Measurements from ENCODE around the gene ZBTB7B. TPM values are rescaled to one million over a fixed set of nuclear protein-coding genes. Genes with fewer than 3 reads are reported as not detected.

Gene ZBTB7B
- total and polyA plus RNA-seq, 9 of the 15 experiments (the other 6 are each of a cell fraction or from before 2014, with no cell fraction given) = 0.04 to 46.5 (median 15.2) TPM

DNA sequence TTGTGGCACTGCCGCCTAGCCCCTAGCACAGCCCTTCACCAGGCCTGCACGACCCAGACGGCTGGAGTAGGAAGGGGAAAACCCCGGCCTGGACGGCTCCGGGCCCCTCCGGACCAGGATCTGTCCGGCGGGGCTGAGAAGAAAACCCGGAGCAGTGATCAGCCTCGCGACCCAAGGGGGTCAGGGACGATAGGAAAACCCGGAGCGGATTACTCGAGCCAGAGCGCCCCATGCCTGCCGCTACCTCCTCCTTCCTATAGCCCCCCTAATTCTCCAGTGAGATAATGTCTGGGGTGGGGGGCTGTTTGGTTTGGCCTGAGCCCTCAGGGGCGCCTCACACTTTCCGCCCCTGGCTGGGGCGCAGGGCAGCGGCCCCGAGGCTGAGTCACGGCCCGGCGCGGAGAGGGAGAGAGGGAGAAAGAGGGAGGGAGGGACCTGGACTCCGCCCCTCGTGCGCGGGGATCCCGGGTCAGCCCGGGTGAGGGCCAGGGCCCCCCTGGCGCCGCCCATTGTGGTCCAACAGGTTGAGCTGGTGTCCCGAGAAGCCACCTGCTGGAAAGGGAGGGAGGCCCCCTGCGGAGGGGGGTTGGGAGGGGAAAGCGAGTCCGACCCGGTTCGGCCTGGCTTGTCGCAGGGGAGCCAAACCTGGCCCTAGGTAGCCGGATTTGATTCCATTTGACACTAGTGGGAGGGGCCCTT lies 1.7 kb upstream of the ZBTB7B start (continued):
- TF ChIP-seq RFX5 (IDR thresholded peaks at IDR 0.05; ENCODE audit: low read depth, low read length) (peak; percentile 48; the same call in 1 of the 2 replicates), SETDB1 (IDR thresholded peaks at IDR 0.05; ENCODE audit: low read length) (no peak), FOXM1 (IDR thresholded peaks at IDR 0.05; ENCODE audit: low read depth) (peak; percentile 95), FOXM1 (CRISPR knock-in tag; IDR thresholded peaks at IDR 0.05; ENCODE audit: low read depth) (no peak), GTF2E2 (tag; IDR thresholded peaks at IDR 0.05) (no peak), ZBTB26 (CRISPR knock-in tag; IDR thresholded peaks at IDR 0.05) (no peak), ZKSCAN1 (IDR thresholded peaks at IDR 0.05; ENCODE audit: low read depth, low read length) (peak; percentile 40; the same call in 1 of the 2 replicates), CBX3 (IDR thresholded peaks at IDR 0.05; ENCODE audit: borderline replicate concordance in 1 of 2, low read length in 2 of 2) (no peak), RFX7 (CRISPR knock-in tag; IDR thresholded peaks at IDR 0.05) (0 out of 2 replicates have a peak, but pooled peaks have one; percentile 23), ZNF274 (IDR thresholded peaks at IDR 0.05; ENCODE audit: borderline replicate concordance, low read depth, low read length) (no peak), L3MBTL2 (IDR thresholded peaks at IDR 0.05) (peak; percentile 92), TRIM28 (IDR thresholded peaks at IDR 0.05) (peak; percentile 69), NCOA4 (IDR thresholded peaks at IDR 0.05; ENCODE audit: partially characterized antibody) (no peak), SIN3A (IDR thresholded peaks at IDR 0.05; ENCODE audit: borderline replicate concordance in 2 of 2, control insufficient read depth in 1 of 2, low read depth in 2 of 2, low read length in 2 of 2) (peak in 1 of 2 experiments; percentile 75; a peak in 2 of 4 replicates), LEF1 (IDR thresholded peaks at IDR 0.05) (peak; percentile 93), VEZF1 (CRISPR knock-in tag; IDR thresholded peaks at IDR 0.05) (peak; percentile 87), SRSF7 (optimal IDR thresholded peaks at IDR 0.05; ENCODE audit: low read depth, low read length) (no peak), SP2 (IDR thresholded peaks at IDR 0.05; ENCODE audit: extremely low read depth, low read depth, low read length, poor library complexity, severe bottlenecking) (no peak), ZNF75A (CRISPR knock-in tag; IDR thresholded peaks at IDR 0.05) (no peak), SIRT6 (IDR thresholded peaks at IDR 0.05; ENCODE audit: low read depth, low read length) (no peak), TCFL5 (CRISPR knock-in tag; conservative IDR thresholded peaks at IDR 0.05) (0 out of 2 replicates have a peak, but pooled peaks have one; percentile 36)
- TF ChIP-seq, protein P1, sequence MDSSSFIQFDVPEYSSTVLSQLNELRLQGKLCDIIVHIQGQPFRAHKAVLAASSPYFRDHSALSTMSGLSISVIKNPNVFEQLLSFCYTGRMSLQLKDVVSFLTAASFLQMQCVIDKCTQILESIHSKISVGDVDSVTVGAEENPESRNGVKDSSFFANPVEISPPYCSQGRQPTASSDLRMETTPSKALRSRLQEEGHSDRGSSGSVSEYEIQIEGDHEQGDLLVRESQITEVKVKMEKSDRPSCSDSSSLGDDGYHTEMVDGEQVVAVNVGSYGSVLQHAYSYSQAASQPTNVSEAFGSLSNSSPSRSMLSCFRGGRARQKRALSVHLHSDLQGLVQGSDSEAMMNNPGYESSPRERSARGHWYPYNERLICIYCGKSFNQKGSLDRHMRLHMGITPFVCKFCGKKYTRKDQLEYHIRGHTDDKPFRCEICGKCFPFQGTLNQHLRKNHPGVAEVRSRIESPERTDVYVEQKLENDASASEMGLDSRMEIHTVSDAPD (CRISPR knock-in tag; IDR thresholded peaks at IDR 0.05) = no peak

Measured in K562 (cell line).